ENCODE data around the gene WFDC1. TPM values are rescaled to one million over a fixed set of nuclear protein-coding genes. Genes with fewer than 3 reads are reported as not detected.
A peak's percentile ranks its signal among the peaks of the same experiment; 100 is the strongest.

Gene WFDC1
- total RNA-seq, 2 experiments from 2014 or later: not detected

DNA sequence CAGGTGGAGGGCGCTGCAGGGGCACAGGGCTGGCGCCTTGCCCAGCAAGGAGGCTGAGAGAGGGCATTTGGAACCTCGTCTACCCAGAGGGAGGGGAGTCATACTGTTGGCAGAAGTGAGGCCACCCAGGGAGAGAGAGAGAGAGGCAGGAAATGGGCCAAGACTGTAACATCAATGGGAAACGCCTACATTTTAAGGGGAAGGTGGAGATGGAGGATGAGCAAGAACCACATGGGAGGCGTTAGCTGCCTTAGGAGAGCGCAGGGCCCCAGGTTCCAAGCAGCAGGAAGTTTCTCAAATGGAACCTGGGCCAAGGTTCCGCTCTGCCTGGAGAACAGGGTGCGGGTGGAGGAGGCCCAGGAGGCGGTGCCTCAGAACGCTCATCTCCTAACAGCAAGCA is 2.7 kb upstream of the WFDC1 start:
- ChIA-PET POLR2A (no interaction called here), CTCF (no interaction called here)
- Mint-ChIP-seq H3K4me3 (no peak overlapping the region), H3K36me3 (no peaks in the 10 kb centered on the region), H3K27me3 (peaks cover 56% of the 10 kb centered on the region), H3K4me1 (ENCODE audit: low read depth) (peaks cover 9% of the 10 kb centered on the region), H3K27ac (no peak overlapping the region), H3K9me3 (no peaks in the 10 kb centered on the region)
- no peak for DNase-seq
- intact Hi-C loops (cut with micrococcal nuclease): no loop called here

DNA sequence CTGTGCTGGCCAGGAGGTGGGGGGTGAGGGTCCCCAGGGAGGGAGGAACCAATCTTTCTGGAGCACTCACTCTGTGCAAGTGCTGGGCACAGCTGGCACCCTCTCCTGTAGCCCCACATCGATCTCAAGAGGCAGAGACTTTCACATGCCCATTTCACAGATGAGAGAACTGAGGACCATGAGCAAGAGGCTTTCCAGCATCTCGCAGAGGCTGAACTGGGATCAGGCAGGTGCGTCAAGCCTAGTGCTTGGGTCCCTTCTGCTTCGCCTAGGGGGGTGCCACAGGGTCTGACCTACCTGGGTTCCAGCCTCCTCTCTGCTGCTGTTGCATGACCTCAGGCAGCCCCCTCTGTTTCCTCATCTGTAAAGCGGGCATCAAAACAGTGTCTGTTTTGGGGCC is 1.3 kb upstream of the WFDC1 start:
- intact Hi-C loops (cut with micrococcal nuclease): no loop called here
- H3K36me3 Mint-ChIP-seq: no peaks in the 10 kb centered on the region
- CTCF ChIA-PET: no interaction called here

DNA sequence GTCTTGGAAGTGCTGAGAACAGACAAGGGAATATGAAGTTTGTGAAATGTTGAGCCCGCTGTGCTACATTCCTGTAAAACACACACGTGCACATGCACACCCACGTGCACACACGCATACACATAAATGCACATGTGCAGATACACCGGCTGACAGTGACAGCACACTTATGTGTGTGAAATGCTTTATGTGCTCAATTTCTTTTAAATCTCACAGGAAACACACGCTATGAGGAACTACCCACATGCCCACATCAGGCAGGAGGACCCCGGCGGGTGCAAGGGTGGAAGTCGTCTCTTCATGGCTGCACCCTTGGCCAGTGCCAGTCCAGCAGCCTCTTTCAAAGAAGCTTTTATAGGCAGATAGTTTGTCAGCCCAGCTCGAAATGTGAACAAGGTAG is 561 bp upstream of the WFDC1 start:
- Mint-ChIP-seq H3K36me3 (no peaks in the 10 kb centered on the region), H3K27ac (no peak overlapping the region), H3K4me1 (ENCODE audit: low read depth) (peaks cover 9% of the 10 kb centered on the region), H3K27me3 (peaks cover 50% of the 10 kb centered on the region), H3K4me3 (no peak overlapping the region), H3K9me3 (no peaks in the 10 kb centered on the region)
- ChIA-PET CTCF (interaction anchor here (0.7 kb wide), 1 partner anchor 333 kb away, joined by 3 read pairs; no protein-coding TSS in a partner anchor), POLR2A (no interaction called here)
- intact Hi-C loops (cut with micrococcal nuclease): no loop called here
- no peak for DNase-seq

More for the DNA sequence above, 1.3 kb upstream of the WFDC1 start:
- peaks cover 9% of the 10 kb centered on the region for H3K4me1 Mint-ChIP-seq (ENCODE audit: low read depth)
- POLR2A ChIA-PET: no interaction called here
- no peaks in the 10 kb centered on the region for H3K9me3 Mint-ChIP-seq
- H3K27me3 Mint-ChIP-seq: peaks cover 54% of the 10 kb centered on the region
- DNase-seq: no peak
- H3K27ac Mint-ChIP-seq: no peak overlapping the region
- H3K4me3 Mint-ChIP-seq: no peak overlapping the region

DNA sequence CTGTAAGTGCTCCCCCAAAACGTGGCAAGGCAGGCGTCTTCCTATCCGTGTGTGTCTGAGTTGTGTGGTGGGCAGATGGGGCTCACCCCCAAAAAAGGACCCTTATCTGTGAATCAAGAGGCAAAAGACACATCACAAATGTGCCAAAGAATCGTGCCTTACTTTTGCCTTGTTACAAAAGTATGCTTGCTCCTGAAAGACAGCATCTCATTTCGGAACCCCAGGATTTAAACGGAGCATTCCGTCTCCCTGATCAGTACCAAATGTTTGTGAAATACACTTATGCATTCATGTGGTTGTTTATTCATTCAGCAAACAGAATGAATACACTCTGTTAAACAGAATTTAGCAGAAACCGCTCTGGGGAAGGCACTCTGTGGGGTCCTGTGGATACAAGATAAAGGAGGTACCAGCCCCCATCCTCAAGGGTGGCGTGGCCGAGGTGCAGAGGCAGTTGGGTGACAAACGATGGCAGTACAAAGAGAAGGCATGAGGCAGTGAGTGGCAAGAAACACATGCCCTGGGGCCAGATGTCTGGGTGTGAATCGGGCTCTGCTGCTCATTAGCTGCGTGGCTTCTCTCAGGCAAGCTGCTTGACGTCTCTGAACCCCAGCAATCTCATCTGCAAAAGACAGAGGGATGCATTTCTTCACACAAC is 654 bp downstream of the WFDC1 start:
- no peak overlapping the region for H3K27ac Mint-ChIP-seq
- no peaks in the 10 kb centered on the region for H3K9me3 Mint-ChIP-seq
- ChIA-PET CTCF (no interaction called here), POLR2A (no interaction called here)
- no peaks in the 10 kb centered on the region for H3K36me3 Mint-ChIP-seq
- H3K4me1 Mint-ChIP-seq (ENCODE audit: low read depth): peaks cover 9% of the 10 kb centered on the region
- intact Hi-C loops (cut with micrococcal nuclease): no loop called here
- DNase-seq: no peak
- H3K4me3 Mint-ChIP-seq: no peak overlapping the region
- H3K27me3 Mint-ChIP-seq: peaks cover 45% of the 10 kb centered on the region

DNA sequence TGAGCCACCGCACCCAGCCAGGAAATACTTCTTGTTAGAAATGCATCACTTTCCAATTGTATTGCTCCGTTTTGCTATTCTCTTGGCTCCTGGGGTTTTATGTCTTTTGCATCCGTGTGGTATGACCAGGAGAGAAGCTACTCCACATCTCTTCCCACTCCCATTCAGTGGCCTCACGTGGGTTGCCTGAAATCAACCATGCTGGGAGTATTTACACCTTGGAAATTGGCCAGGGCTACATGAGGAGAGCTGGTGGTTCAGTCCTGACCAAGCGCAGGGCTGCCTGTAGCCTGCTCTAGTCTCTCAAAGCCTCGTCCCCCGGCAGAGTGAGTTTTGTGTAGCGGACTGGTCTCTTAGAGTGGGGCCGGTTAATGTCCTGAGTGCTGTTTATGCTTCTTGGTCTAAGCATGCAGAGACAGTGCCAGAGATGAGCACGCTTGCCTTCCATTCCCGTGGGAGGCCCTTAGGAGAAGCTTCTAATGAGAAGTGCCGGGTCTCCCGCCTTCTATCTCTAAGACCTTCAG is 3.8 kb downstream of the WFDC1 start:
- intact Hi-C loops (cut with micrococcal nuclease): no loop called here
- H3K36me3 Mint-ChIP-seq: no peaks in the 10 kb centered on the region
- ChIA-PET POLR2A (no interaction called here), CTCF (no interaction called here)
- H3K27me3 Mint-ChIP-seq: peaks cover 28% of the 10 kb centered on the region
- no peak overlapping the region for H3K4me3 Mint-ChIP-seq
- no peak for DNase-seq
- H3K9me3 Mint-ChIP-seq: no peaks in the 10 kb centered on the region
- H3K4me1 Mint-ChIP-seq (ENCODE audit: low read depth): peaks cover 9% of the 10 kb centered on the region
- no peak overlapping the region for H3K27ac Mint-ChIP-seq

DNA sequence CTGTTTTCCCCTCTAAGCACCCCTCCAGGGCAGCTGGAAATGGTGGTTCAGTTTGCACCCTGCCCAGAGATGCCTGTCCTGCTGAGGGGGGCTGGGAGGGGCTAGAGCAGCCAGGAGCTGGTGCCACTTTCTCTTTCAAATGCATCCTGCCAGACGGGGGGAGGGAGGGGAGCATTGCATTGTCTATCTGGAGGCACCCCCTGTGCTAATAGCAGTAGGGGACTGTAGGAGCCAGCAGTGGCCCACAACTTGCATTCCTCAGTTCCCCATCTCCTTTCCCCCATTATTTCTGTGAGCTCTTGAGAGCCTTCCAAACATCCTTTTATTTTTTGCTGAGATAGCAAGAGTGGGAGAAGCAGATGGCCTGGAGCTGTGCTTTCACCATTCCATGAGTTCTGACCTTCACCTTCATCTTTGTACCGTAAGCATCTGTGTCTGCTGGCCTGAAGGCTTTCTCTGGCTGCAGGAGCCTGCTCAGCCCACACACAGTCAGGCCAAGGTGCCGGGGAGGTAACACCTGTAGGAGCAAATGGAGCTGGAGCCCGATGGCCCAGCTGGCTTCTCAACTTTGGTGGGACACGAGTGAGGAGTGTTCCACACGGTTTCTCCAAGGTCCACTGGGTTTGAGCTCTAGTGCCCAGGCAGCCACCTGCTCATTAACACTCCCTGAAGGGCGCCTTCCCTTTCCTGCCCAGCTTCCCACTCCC is 5.2 kb downstream of the WFDC1 start:
- ChIA-PET POLR2A (no interaction called here), CTCF (no interaction called here)
- intact Hi-C loops (cut with micrococcal nuclease): no loop called here
- H3K9me3 Mint-ChIP-seq: no peaks in the 10 kb centered on the region
- H3K27me3 Mint-ChIP-seq: peaks cover 23% of the 10 kb centered on the region
- no peak overlapping the region for H3K27ac Mint-ChIP-seq
- H3K4me3 Mint-ChIP-seq: no peak overlapping the region
- H3K36me3 Mint-ChIP-seq: no peaks in the 10 kb centered on the region
- DNase-seq: no peak
- peaks cover 4% of the 10 kb centered on the region for H3K4me1 Mint-ChIP-seq (ENCODE audit: low read depth)

DNA sequence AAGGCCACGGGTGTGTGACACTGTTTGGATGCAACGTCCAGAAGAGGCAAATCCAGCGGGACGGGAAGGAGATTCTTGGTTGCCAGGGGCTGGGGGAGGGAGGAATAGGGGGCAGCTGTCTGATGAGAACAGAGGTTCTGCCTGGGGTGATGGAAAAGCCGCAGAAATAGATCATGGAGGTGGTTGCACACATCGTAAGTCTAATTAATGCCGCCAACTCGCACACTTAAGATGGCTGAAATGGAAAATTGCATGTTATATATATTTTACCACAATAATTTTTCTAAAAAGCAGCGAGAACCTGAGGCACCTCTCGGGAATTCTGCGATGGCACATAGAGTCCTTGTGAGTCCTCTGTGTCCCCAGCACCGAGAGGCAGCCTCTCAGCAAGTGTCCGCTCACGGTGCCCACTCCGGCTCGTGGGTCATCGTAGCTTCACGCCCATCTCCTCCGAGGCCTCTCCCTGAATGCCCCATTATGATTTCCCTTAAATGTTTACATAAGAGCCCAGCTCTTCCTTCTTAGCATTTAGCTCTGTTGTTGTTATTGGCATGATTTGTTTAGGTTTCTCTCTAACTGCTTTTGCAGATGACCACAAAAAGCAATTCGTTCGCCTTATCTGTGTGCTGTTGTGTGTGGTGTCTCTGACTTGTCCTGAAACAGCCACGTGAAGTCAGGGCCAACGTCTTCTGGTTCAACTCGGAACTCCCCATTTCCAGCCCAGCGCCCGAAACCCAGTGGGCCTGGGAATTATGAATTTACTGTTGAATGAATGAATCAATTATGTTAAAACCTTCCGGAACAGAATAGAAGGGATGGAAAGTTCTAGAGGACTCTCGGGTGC is 7.7 kb downstream of the WFDC1 start:
- ChIA-PET CTCF (no interaction called here), POLR2A (no interaction called here)
- Mint-ChIP-seq H3K27me3 (peaks cover 4% of the 10 kb centered on the region), H3K4me1 (ENCODE audit: low read depth) (no peaks in the 10 kb centered on the region), H3K36me3 (no peaks in the 10 kb centered on the region), H3K9me3 (no peaks in the 10 kb centered on the region), H3K4me3 (no peak overlapping the region), H3K27ac (no peak overlapping the region)
- intact Hi-C loops (cut with micrococcal nuclease): no loop called here
- DNase-seq: no peak

DNA sequence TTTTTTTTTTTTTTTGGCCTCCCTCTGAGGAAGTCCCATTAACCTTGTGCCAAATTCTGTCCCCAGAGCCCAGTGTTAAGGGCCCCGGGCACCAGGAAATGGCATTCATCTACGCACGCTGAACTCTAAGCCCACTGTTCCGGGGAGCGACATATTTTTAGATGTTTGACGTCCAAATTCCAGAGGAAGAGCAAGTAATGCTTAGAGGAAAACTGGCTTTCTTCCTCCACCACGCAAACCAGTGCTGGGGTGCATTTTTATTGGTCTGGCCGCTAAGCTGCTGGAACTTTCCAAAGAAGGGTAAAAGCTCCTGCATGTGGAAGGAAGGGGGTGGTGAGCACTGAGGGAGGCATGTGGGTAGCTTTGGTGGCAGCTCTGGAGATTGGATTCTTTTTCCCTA is 8.3 kb downstream of the WFDC1 start:
- H3K4me3 Mint-ChIP-seq: no peak overlapping the region
- ChIA-PET POLR2A (no interaction called here), CTCF (no interaction called here)
- H3K4me1 Mint-ChIP-seq (ENCODE audit: low read depth): no peaks in the 10 kb centered on the region
- DNase-seq: no peak
- no peaks in the 10 kb centered on the region for H3K36me3 Mint-ChIP-seq
- no peaks in the 10 kb centered on the region for H3K9me3 Mint-ChIP-seq
- H3K27ac Mint-ChIP-seq: no peak overlapping the region
- intact Hi-C loops (cut with micrococcal nuclease): no loop called here
- H3K27me3 Mint-ChIP-seq: peaks cover 8% of the 10 kb centered on the region

DNA sequence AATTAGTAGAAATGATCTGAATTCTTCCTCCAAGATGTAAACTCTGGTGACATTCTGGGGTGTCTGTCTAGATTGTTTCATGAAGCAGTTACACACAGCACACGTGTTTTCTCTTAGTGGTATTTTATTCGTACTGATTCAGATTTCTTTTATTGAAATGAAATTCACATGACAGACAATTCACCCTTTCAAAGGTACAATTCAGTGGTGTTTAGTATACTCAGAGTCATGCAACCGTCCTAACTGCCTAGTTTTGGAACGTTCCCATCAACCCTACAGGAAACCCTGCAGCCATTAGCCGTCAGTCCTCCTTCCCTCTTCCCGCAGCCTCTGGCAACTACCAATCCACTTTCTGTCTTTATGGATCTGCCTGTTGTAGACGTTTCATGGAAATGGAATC is 8.8 kb downstream of the WFDC1 start:
- ChIA-PET POLR2A (no interaction called here), CTCF (interaction anchor here (1.4 kb wide), 1 partner anchor 27 kb away, joined by 3 read pairs; no protein-coding TSS in a partner anchor)
- DNase-seq: no peak
- Mint-ChIP-seq H3K36me3 (no peaks in the 10 kb centered on the region), H3K4me3 (no peak overlapping the region), H3K27ac (no peak overlapping the region), H3K4me1 (ENCODE audit: low read depth) (no peaks in the 10 kb centered on the region), H3K27me3 (peaks cover 8% of the 10 kb centered on the region), H3K9me3 (no peaks in the 10 kb centered on the region)
- intact Hi-C loops (cut with micrococcal nuclease): no loop called here

DNA sequence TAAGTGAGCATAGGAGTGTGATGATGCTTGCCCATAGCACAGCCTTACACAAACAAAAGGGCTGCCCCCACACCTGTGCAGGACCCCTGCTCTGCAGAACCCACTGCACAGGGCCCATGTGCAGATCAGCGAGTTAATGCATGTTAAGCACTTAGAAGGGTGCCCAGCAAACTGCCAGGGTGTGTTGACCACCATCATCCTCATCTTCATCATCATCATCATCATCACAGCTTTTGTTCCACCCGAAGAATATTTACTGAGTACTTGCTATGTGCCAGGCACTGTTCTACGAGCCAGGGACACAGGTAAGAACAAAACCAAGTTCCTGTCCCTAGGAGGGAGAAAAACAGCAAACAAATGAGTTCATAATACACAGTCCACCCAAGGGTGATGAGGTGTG is 11.9 kb downstream of the WFDC1 start:
- no peak for DNase-seq
- ChIA-PET POLR2A (no interaction called here), CTCF (interaction anchor here (4.2 kb wide), 1 partner anchor 29 kb away, joined by 19 read pairs; no protein-coding TSS in a partner anchor)
- H3K4me3 Mint-ChIP-seq: no peak overlapping the region
- no peaks in the 10 kb centered on the region for H3K36me3 Mint-ChIP-seq
- peaks cover 13% of the 10 kb centered on the region for H3K27me3 Mint-ChIP-seq
- no peak overlapping the region for H3K27ac Mint-ChIP-seq
- intact Hi-C loops (cut with micrococcal nuclease): no loop called here
- H3K4me1 Mint-ChIP-seq (ENCODE audit: low read depth): no peaks in the 10 kb centered on the region
- H3K9me3 Mint-ChIP-seq: no peaks in the 10 kb centered on the region

DNA sequence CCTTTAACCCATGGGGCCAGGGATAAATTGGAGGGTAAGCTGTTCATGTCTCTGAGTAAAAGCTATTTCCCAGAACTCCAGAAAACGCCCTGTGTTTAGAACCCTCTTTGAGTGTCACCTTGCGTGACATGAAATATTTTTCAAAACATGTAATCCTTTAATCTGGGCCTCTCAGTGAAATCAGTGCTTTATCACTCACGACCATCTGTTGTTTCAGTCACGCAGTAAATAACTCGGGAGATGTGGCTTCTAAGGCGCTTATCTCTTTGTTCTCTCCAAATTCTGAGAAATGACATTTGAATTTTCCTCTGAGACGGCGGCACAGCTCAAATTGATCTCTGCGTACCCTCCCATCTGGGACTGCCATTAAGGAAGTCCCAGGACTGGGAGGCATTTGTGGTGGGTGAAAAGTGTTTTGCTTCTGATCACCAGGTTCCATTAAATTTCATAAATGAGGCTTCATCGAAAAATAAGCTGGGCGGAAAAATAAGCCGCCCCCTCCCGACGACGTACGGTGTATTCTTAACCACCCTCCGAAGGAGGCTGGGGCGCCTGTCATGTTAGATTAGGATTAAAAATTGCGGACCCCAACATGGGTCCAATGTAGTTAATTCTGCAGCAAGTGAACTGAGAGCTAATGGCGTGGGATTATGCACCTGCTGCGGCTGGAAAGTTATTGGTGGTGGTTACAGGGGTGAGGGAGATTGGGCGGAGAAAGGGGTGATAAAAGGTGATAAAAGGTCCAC is 12.7 kb downstream of the WFDC1 start:
- Mint-ChIP-seq H3K27me3 (peaks cover 17% of the 10 kb centered on the region), H3K36me3 (no peaks in the 10 kb centered on the region), H3K9me3 (no peaks in the 10 kb centered on the region), H3K4me3 (no peak overlapping the region), H3K4me1 (ENCODE audit: low read depth) (no peaks in the 10 kb centered on the region), H3K27ac (no peak overlapping the region)
- CTCF ChIA-PET: interaction anchor here (1.2 to 4.2 kb wide), 3 partner anchors 10 to 47 kb away, joined by 3 to 19 read pairs (median 4); no protein-coding TSS in a partner anchor
- POLR2A ChIA-PET: no interaction called here
- intact Hi-C loops (cut with micrococcal nuclease): no loop called here
- no peak for DNase-seq

DNA sequence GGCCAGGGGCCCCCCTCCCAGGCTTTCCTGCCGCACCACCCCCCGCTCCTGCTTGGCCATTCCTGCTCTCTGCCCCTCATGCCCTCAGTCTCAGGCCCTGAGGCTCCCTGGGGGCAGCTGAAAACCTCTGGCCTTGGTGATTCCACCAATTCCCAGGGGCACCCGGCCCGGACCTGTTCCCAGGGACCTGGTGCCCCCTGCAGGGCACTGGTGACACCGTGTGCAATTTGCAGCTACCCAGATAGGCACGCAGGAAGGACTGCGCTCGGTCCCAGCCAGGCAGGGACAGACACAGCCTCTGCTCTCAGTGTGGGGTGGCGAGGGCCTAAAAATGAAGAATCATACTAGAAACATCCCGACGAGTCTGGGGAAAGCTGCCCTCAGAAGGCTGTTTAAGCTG is 13.4 kb downstream of the WFDC1 start:
- H3K9me3 Mint-ChIP-seq: no peaks in the 10 kb centered on the region
- H3K4me3 Mint-ChIP-seq: no peak overlapping the region
- POLR2A ChIA-PET: no interaction called here

More for the DNA sequence above, 13.4 kb downstream of the WFDC1 start:
- intact Hi-C loops (cut with micrococcal nuclease): no loop called here
- DNase-seq: peak; percentile 24
- CTCF ChIA-PET: interaction anchor here (0.8 to 4.2 kb wide), 4 partner anchors 9 to 350 kb away, joined by 3 to 19 read pairs (median 4); no protein-coding TSS in a partner anchor
- Mint-ChIP-seq H3K27me3 (peaks cover 20% of the 10 kb centered on the region), H3K27ac (no peak overlapping the region), H3K36me3 (no peaks in the 10 kb centered on the region), H3K4me1 (ENCODE audit: low read depth) (no peaks in the 10 kb centered on the region)
